Smooth muscle cell of the coronary artery (primary cell): Measurements from ENCODE around the gene SLC30A7. TPM values are rescaled to one million over a fixed set of nuclear protein-coding genes. Genes with fewer than 3 reads are reported as not detected.

Source experiments
- total RNA-seq: library from RNA; depleted of rRNA; stranded (reverse); fragments of >200 nt; gene quantifications from 2 replicates; pipeline ENCODE4 v1.2.3, GENCODE V29; 2014; ENCODE audit warnings: low replicate concordance

The SLC30A7 gene, protein sequence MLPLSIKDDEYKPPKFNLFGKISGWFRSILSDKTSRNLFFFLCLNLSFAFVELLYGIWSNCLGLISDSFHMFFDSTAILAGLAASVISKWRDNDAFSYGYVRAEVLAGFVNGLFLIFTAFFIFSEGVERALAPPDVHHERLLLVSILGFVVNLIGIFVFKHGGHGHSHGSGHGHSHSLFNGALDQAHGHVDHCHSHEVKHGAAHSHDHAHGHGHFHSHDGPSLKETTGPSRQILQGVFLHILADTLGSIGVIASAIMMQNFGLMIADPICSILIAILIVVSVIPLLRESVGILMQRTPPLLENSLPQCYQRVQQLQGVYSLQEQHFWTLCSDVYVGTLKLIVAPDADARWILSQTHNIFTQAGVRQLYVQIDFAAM
- total RNA-seq: 27.0 and 27.9 TPM in 2 replicates

GRCh38 chr1:100895540-100896480 is at the start of gene SLC30A7:
Gene SLC30A7 (plus strand): TSS chr1:100896090. CDS start chr1:100896263, 173 bp downstream.

DNA sequence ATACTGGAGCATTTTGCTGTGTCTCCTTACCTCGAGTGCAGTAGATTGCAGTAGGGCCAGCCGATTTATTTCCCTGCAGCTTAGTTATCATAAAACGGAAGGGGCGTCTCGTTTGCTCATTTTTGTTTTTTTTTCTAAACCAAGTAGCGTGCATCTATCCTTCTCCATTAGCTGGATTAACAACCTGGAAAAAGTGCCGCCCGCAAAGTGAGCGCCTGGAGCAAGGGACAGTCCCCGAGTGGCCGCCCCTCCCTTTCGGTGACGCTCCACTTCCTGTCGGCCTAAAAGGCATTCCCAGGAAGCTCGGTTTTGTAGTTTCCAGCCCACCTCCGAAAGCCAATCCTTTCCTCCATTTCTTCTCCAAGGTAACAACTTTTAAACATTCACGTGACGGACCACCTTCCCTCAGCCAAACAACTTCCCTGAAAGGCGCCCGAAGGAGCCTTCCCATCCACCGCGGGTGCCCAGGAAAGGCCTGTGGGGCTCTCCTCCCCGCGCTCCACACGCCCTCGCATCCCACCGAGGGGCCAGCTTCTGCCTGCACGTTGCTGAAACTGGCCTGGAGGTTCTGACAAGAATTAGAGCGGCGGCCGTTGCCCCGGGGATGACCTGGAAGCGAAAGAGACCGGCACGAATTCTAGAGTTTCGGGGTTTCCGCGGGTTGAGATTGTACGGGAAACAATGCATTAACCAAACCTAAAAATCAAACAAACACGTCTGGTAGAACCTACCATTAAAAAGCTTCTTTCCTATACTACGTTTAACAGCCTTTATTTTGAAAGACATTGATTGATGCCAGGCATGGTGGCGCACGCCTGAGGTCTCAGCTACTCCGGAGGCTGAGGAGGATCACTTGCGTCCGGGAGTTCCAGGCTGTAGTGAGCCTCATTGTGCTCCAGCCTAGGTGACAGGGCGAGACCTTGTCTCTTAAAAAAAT is 1.0 kb upstream of the SLC30A7 start, which contains the start of gene EXTL2:
Gene EXTL2, minus strand, starts transcription at position 240 of the 937 bp plus-strand sequence. CDS start 6,085 bp downstream, outside the sequence.

DNA sequence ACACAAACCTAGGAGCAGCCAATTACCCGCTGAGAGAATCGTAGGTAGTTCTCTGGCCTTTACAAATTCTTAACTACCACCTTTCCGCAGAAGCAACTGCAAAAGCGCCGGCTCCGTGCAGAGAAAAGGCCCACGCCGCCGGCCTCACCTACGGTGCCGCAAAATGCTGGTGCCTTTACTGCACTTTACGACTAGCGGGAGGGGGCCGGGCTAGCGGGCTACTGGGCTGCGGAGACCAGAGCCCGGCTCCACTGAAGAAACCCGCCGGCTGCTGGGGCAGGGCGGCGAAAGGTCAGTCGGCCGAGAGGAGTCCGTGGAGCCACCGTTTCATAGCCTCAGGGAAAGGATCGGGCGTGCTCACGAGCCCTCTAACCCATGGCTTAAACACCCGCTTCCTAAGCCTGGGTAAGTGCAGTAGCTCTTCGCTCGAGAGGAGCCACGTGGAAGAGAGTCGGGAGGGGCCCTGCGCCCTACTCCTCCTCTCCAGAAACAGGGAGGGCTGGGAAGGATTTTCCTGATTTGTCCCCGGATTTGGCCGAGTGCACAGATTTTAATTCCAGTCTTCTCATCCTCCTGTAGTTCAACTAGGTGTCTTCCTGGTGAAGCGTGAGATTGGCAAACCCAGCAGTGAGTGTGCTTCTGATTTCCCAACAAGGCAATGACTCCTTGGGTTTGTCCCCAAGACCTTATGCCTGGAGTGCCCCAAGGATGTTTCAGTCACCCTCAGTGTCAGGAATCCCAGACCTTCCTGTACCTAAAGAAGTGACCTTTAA is 130.0 kb downstream of the SLC30A7 start, which contains the start of gene DPH5:
Gene DPH5, minus strand, starts transcription at position 128 of the 773 bp plus-strand sequence. CDS start 341 bp downstream, outside the sequence.

Other genes starting within 250 kb of the SLC30A7 start
- gene VCAM1, start 176.3 kb upstream of the SLC30A7 start, total RNA-seq: 6.6 and 31.3 TPM in 2 replicates
- 6.1 and 24.7 TPM in 2 replicates for gene EXTL2, start 1.2 kb upstream of the SLC30A7 start, total RNA-seq
- 19.8 and 26.2 TPM in 2 replicates for gene DPH5, start 129.7 kb downstream of the SLC30A7 start, total RNA-seq